ENCODE data around the gene GCC2. TPM values are rescaled to one million over a fixed set of nuclear protein-coding genes. Genes with fewer than 3 reads are reported as not detected.
"Not testable (repeated sequence)": the region's sequence is repeated elsewhere in the genome, so short reads cannot be mapped to it uniquely, and the experiment has no call there.

GCC2 gene
- total RNA-seq, 2 experiments from 2014 or later: 39.0 to 44.1 TPM

GRCh38 chr2:108555572-108555971 is 106.6 kb downstream of the GCC2 start:
- CTCF ChIA-PET: no interaction called here
- Mint-ChIP-seq H3K27ac (no peak overlapping the region), H3K4me3 (no peak overlapping the region), H3K9me3 (no peaks in the 10 kb centered on the region), H3K36me3 (ENCODE audit: low read depth) (no peaks in the 10 kb centered on the region), H3K27me3 (no peaks in the 10 kb centered on the region), H3K4me1 (ENCODE audit: low read depth) (no peaks in the 10 kb centered on the region)
- intact Hi-C loops (cut with micrococcal nuclease): no loop called here
- DNase-seq: no peak
- POLR2A ChIA-PET: no interaction called here
- no peak for ATAC-seq
- no peak for TF ChIP-seq CTCF (IDR thresholded peaks at IDR 0.05)

GRCh38 chr2:108556581-108556980 is 107.6 kb downstream of the GCC2 start:
- H3K9me3 Mint-ChIP-seq; POLR2A ChIA-PET; H3K36me3 Mint-ChIP-seq (ENCODE audit: low read depth); H3K27ac Mint-ChIP-seq; H3K4me3 Mint-ChIP-seq; ATAC-seq; intact Hi-C loops (cut with micrococcal nuclease); H3K4me1 Mint-ChIP-seq (ENCODE audit: low read depth); H3K27me3 Mint-ChIP-seq; CTCF ChIA-PET; DNase-seq: not testable (repeated sequence)

Other genes starting within 250 kb of the GCC2 start
- gene SULT1C3, start 209.2 kb upstream of the GCC2 start, total RNA-seq: not detected
- gene SULT1C2, start 160.3 kb upstream of the GCC2 start, total RNA-seq: not detected
- not detected for gene SULT1C4, start 71.3 kb upstream of the GCC2 start, total RNA-seq
- 10 to 100 TPM; 48.1 to 51.7 TPM for gene LIMS1, start 85.3 kb downstream of the GCC2 start, total RNA-seq

Data from activated CD8-positive, alpha-beta T cell treated with anti-CD3 and anti-CD28 coated beads for 36 hours (primary cell).